H1 (cell line): ENCODE measurements around the gene DUSP2. TPM values are rescaled to one million over a fixed set of nuclear protein-coding genes. Genes with fewer than 3 reads are reported as not detected.
A peak's percentile ranks its signal among the peaks of the same experiment; 100 is the strongest.

Experiments
- ASH2L ChIP-seq: fragments of 200-600, 300-600 bp; sonication (generic); IDR thresholded peaks from one replicate; pipeline ENCODE4 v1.7.1; 2017; ENCODE audit warnings: low read length
- polyA plus RNA-seq, 7 experiments: library from polyadenylated mRNA; depleted of rRNA in 3 of 7; stranded (reverse) in 5 of 7; unstranded in 2 of 7; fragments of >200 nt in 5 of 7; fragments of 200-250 nt in 2 of 7; gene quantifications; 1 replicate in 5 of 7; 2 replicates in 1 of 7; 4 replicates in 1 of 7; pipeline versions ENCODE4 v1.2.1 to v1.2.3, GENCODE V29; 2011 to 2013; ENCODE audit warnings: missing spikeins in 2 of 7, mixed read lengths in 2 of 7
- total RNA-seq: library from RNA; stranded (reverse); fragmentation: NEBNext Ultra II Directional; extraction: Animal tissue kit (Norgen Biotek cat#: 25700); gene quantifications from 2 replicates; pipeline ENCODE4 v1.2.1, GENCODE V29; 2021

The DUSP2 gene
- total and polyA plus RNA-seq, 2 of the 8 experiments (the other 6 are each of a cell fraction or from before 2014, with no cell fraction given): 10.1 to 10.4 TPM

- peak; percentile 58 for TF ChIP-seq ASH2L
Measured at GRCh38 chr2:96116424-96116878, 28.8 kb downstream of the DUSP2 start, which contains the start of gene ADRA2B (continued).
